Upper lobe of right lung (tissue), 1 donor: ENCODE results near the gene ANTXR2. TPM values are rescaled to one million over a fixed set of nuclear protein-coding genes. Genes with fewer than 3 reads are reported as not detected.
A peak's percentile ranks its signal among the peaks of the same experiment; 100 is the strongest.

ENCODE experiments used
- ATAC-seq: fragments of 200-7000 bp; cut with Tn5 transposase; one replicate; pipeline ENCODE4 v1.9.1; 2020; ENCODE audit warnings: mild to moderate bottlenecking, moderate library complexity
- DNase-seq: peaks from one replicate; pipeline ENCODE4 v3.0.0-alpha.2; 2020
- H3K27ac ChIP-seq: fragments of 200-600 bp; one replicate; pipeline ENCODE4 v1.8.0; 2022
- H3K27me3 ChIP-seq: fragments of 200-600 bp; one replicate; pipeline ENCODE4 v1.8.0; 2022; ENCODE audit warnings: mild to moderate bottlenecking
- H3K36me3 ChIP-seq: fragments of 200-600 bp; one replicate; pipeline ENCODE4 v1.8.0; 2022
- H3K4me1 ChIP-seq: fragments of 200-600 bp; one replicate; pipeline ENCODE4 v1.8.0; 2022
- H3K4me3 ChIP-seq: fragments of 200-600 bp; one replicate; pipeline ENCODE4 v1.8.0; 2022; ENCODE audit warnings: mild to moderate bottlenecking
- H3K9me3 ChIP-seq: fragments of 200-600 bp; one replicate; pipeline ENCODE4 v1.8.0; 2022
- CTCF ChIP-seq: fragments of 200-600 bp; IDR thresholded peaks from one replicate; pipeline ENCODE4 v1.8.0; 2022; ENCODE audit warnings: antibody characterized with exemption
- intact Hi-C: fragments of 100-400 bp; cut with DNase I; formaldehyde crosslinking; loops from one replicate; pipeline ENCODE4 v1.11.0; 2022
- total RNA-seq: library from RNA; stranded (reverse); fragmentation: NEBNext Ultra II Directional; extraction: Animal tissue kit (Norgen Biotek cat#: 25700); gene quantifications from one replicate; pipeline ENCODE4 v1.2.1, GENCODE V29; 2021
- donor health status: DM: no; HTN: yes; CAD: no; lungs with severe emphysema.

Gene ANTXR2
- total RNA-seq, 1 donor from 2014 or later: 67.4 TPM

GRCh38 chr4:80009806-80010205, 63.2 kb downstream of the ANTXR2 start:
- no peak overlapping the region for H3K4me3 ChIP-seq
- intact Hi-C loops: no loop called here
- no peak overlapping the region for H3K27ac ChIP-seq
- no peak for ATAC-seq
- no peak for TF ChIP-seq CTCF
- no peak for DNase-seq
- H3K27me3 ChIP-seq: no peaks in the 10 kb centered on the region
- H3K36me3 ChIP-seq: no peaks in the 10 kb centered on the region
- H3K4me1 ChIP-seq: peaks cover 13% of the 10 kb centered on the region
- H3K9me3 ChIP-seq: no peaks in the 10 kb centered on the region

- Histone ChIP-seq H3K27me3 (no peaks in the 10 kb centered on the region), H3K4me1 (peaks cover 13% of the 10 kb centered on the region), H3K36me3 (no peaks in the 10 kb centered on the region), H3K4me3 (no peak overlapping the region), H3K27ac (no peak overlapping the region), H3K9me3 (peaks cover 4% of the 10 kb centered on the region)
- ATAC-seq: no peak
- DNase-seq: no peak
- intact Hi-C loops: no loop called here
- no peak for TF ChIP-seq CTCF
Measured at GRCh38 chr4:80008971-80009370, 64.1 kb downstream of the ANTXR2 start.

GRCh38 chr4:80008351-80008750, 64.7 kb downstream of the ANTXR2 start:
- H3K36me3 ChIP-seq: no peaks in the 10 kb centered on the region
- no peak for ATAC-seq
- no peak overlapping the region for H3K4me3 ChIP-seq
- no peaks in the 10 kb centered on the region for H3K27me3 ChIP-seq
- no peak for DNase-seq
- H3K4me1 ChIP-seq: peaks cover 13% of the 10 kb centered on the region
- H3K27ac ChIP-seq: no peak overlapping the region
- TF ChIP-seq CTCF: no peak
- intact Hi-C loops: no loop called here
- H3K9me3 ChIP-seq: peaks cover 6% of the 10 kb centered on the region

- Histone ChIP-seq H3K4me3 (no peak overlapping the region), H3K27me3 (no peaks in the 10 kb centered on the region), H3K9me3 (peaks cover 6% of the 10 kb centered on the region), H3K4me1 (peaks cover 13% of the 10 kb centered on the region), H3K36me3 (no peaks in the 10 kb centered on the region), H3K27ac (peak overlapping the region; percentile 21)
- DNase-seq (no peak), ATAC-seq (no peak)
- no peak for TF ChIP-seq CTCF
- intact Hi-C loops: no loop called here
Measured at GRCh38 chr4:80007745-80008149, 65.3 kb downstream of the ANTXR2 start.

- Histone ChIP-seq H3K27me3 (no peaks in the 10 kb centered on the region), H3K4me3 (no peak overlapping the region), H3K27ac (peak overlapping the region; percentile 33), H3K4me1 (peaks cover 13% of the 10 kb centered on the region), H3K9me3 (peaks cover 6% of the 10 kb centered on the region), H3K36me3 (no peaks in the 10 kb centered on the region)
- ATAC-seq: peak; percentile 38
- intact Hi-C loops: no loop called here
- TF ChIP-seq CTCF: no peak
- no peak for DNase-seq
Measured at GRCh38 chr4:80006935-80007744, 65.9 kb downstream of the ANTXR2 start.
